Upper lobe of left lung (tissue), 6 donors: ENCODE data around the gene FIBCD1. TPM values are rescaled to one million over a fixed set of nuclear protein-coding genes. Genes with fewer than 3 reads are reported as not detected.

Experiments
- ATAC-seq, 2 donors: fragments of 200-7000 bp; cut with Tn5 transposase; one replicate each; pipeline ENCODE4 v1.9.1; 2022; ENCODE audit warnings: mild to moderate bottlenecking in 2 of 2, moderate library complexity in 2 of 2; ENCODE audit not compliant: low FRiP score in 2 of 2
- DNase-seq, 2 donors: peaks; one replicate each; pipeline ENCODE4 v3.0.0-alpha.2; 2019 to 2020
- H3K27ac ChIP-seq, 4 donors: fragments of 200-600 bp; sonication (generic); one replicate each; pipeline ENCODE4 v1.5.1; 2016 to 2019
- H3K27me3 ChIP-seq, 4 donors: fragments of 200-600 bp; sonication (generic); one replicate each; pipeline ENCODE4 v1.5.1; 2017 to 2019
- H3K36me3 ChIP-seq, 4 donors: fragments of 200-600 bp; sonication (generic); one replicate each; pipeline ENCODE4 v1.5.1; 2016 to 2019
- H3K4me1 ChIP-seq, 4 donors: fragments of 200-600 bp; sonication (generic); one replicate each; pipeline ENCODE4 v1.5.1; 2018 to 2019
- H3K4me3 ChIP-seq, 4 donors: fragments of 200-600 bp; sonication (generic); one replicate each; pipeline ENCODE4 v1.5.1; 2017 to 2019; ENCODE audit warnings: mild to moderate bottlenecking in 2 of 4, moderate library complexity in 1 of 4
- H3K9me3 ChIP-seq, 4 donors: fragments of 200-600 bp; sonication (generic); one replicate each; pipeline ENCODE4 v1.5.1; 2018 to 2019
- CTCF ChIP-seq, 6 experiments: fragments of 450-650 bp in 4 of 6; fragments of 200-600 bp in 2 of 6; sonication (generic) in 2 of 6; IDR thresholded peaks; one replicate each; pipeline ENCODE4 v1.5.1; 2016 to 2019; ENCODE audit warnings: antibody characterized with exemption in 6 of 6
- EP300 ChIP-seq, 4 donors: sonication (generic); formaldehyde crosslinking; IDR thresholded peaks; one replicate each; pipeline ENCODE4 v1.5.1; 2017; ENCODE audit warnings: antibody characterized with exemption in 4 of 4, control low read depth in 2 of 4
- POLR2A ChIP-seq, 4 donors: fragments of 450-650 bp; IDR thresholded peaks; one replicate each; pipeline ENCODE4 v1.5.1; 2016 to 2017; ENCODE audit warnings: antibody characterized with exemption in 4 of 4, mild to moderate bottlenecking in 2 of 4
- POLR2AphosphoS5 ChIP-seq, 2 donors: sonication (generic); formaldehyde crosslinking; IDR thresholded peaks; one replicate each; pipeline ENCODE4 v1.5.1; 2017; ENCODE audit warnings: antibody characterized with exemption in 2 of 2
- WGBS, 2 donors: methylation state at CpG; one replicate each; pipeline ENCODE4 v1.1.5; 2017 to 2018; 5-methylcytosine and 5-hydroxymethylcytosine counted together
- total RNA-seq, 6 donors: library from RNA; depleted of rRNA in 4 of 6; stranded (reverse); fragments of >200 nt in 4 of 6; gene quantifications; one replicate each; pipeline versions ENCODE4 v1.1.0 to v1.2.1, GENCODE V29; 2016 to 2021
- donor health status: DM: no; HTN: no; CAD: no; lungs with moderate emphysema.
- donor health status: DM: no; HTN: yes; CAD: no; lungs with severe emphysema.

Gene FIBCD1
- total RNA-seq, 6 donors from 2014 or later, result 0.30 to 15.8 (median 4.1) TPM

GRCh38 chr9:130871395-130872062 lies 67.5 kb downstream of the FIBCD1 start:
- peaks cover 15 to 55% (median 47%) of the 10 kb centered on the region in 4 donors for H3K36me3 ChIP-seq
- H3K27ac ChIP-seq, result no peak overlapping the region
- no peak overlapping the region for H3K4me3 ChIP-seq
- WGBS, 2 donors, result 88 to 89% methylated on average over 8 to 10 of the region's 10 CpGs
- H3K4me1 ChIP-seq, result peaks cover 0 to 10% (median 1%) of the 10 kb centered on the region in 4 donors
- ATAC-seq, result no peak
- no peaks in the 10 kb centered on the region for H3K27me3 ChIP-seq
- DNase-seq, result no peak
- no peak for TF ChIP-seq POLR2AphosphoS5 (IDR thresholded peaks at IDR 0.05)
- TF ChIP-seq EP300 (IDR thresholded peaks at IDR 0.05), result no peak
- TF ChIP-seq POLR2A (IDR thresholded peaks at IDR 0.05), result no peak
- no peak for TF ChIP-seq CTCF (IDR thresholded peaks at IDR 0.05)
- H3K9me3 ChIP-seq, result no peaks in the 10 kb centered on the region

GRCh38 chr9:130870491-130871381 lies 68.3 kb downstream of the FIBCD1 start:
- Histone ChIP-seq H3K9me3 (no peaks in the 10 kb centered on the region), H3K4me1 (peaks cover 0 to 13% (median 1%) of the 10 kb centered on the region in 4 donors), H3K27ac (no peak overlapping the region), H3K27me3 (no peaks in the 10 kb centered on the region), H3K4me3 (no peak overlapping the region), H3K36me3 (peaks cover 15 to 48% (median 45%) of the 10 kb centered on the region in 4 donors)
- DNase-seq (no peak), ATAC-seq (no peak)
- TF ChIP-seq EP300 (IDR thresholded peaks at IDR 0.05) (no peak), POLR2AphosphoS5 (IDR thresholded peaks at IDR 0.05) (no peak), POLR2A (IDR thresholded peaks at IDR 0.05) (no peak), CTCF (IDR thresholded peaks at IDR 0.05) (no peak)
- 92 to 94% methylated on average over 17 of the region's 17 CpGs for WGBS, 2 donors

- Histone ChIP-seq H3K9me3 (no peaks in the 10 kb centered on the region), H3K27ac (no peak overlapping the region), H3K36me3 (peaks cover 4 to 47% (median 33%) of the 10 kb centered on the region in 4 donors), H3K27me3 (no peaks in the 10 kb centered on the region), H3K4me1 (peaks cover 0 to 13% (median 1%) of the 10 kb centered on the region in 4 donors), H3K4me3 (no peak overlapping the region)
- TF ChIP-seq CTCF (IDR thresholded peaks at IDR 0.05) (no peak), POLR2A (IDR thresholded peaks at IDR 0.05) (no peak), EP300 (IDR thresholded peaks at IDR 0.05) (no peak), POLR2AphosphoS5 (IDR thresholded peaks at IDR 0.05) (no peak)
- ATAC-seq (no peak), DNase-seq (no peak)
- 82 to 85% methylated on average over 8 of the region's 8 CpGs for WGBS, 2 donors
These were observed 69.8 kb downstream of the FIBCD1 start for GRCh38 chr9:130869250-130869649.

GRCh38 chr9:130868230-130868629 lies 70.8 kb downstream of the FIBCD1 start:
- DNase-seq (no peak), ATAC-seq (no peak)
- Histone ChIP-seq H3K27ac (no peak overlapping the region), H3K27me3 (no peaks in the 10 kb centered on the region), H3K36me3 (peaks cover 3 to 41% (median 26%) of the 10 kb centered on the region in 4 donors), H3K9me3 (no peaks in the 10 kb centered on the region), H3K4me3 (no peak overlapping the region), H3K4me1 (peaks cover 0 to 13% (median 1%) of the 10 kb centered on the region in 4 donors)
- WGBS, 2 donors, result 94 to 99% methylated on average over 3 of the region's 3 CpGs
- TF ChIP-seq CTCF (IDR thresholded peaks at IDR 0.05) (no peak), POLR2AphosphoS5 (IDR thresholded peaks at IDR 0.05) (no peak), EP300 (IDR thresholded peaks at IDR 0.05) (no peak), POLR2A (IDR thresholded peaks at IDR 0.05) (no peak)
